Ascending aorta (tissue), 2 donors: ENCODE results near the gene TCF4. TPM values are rescaled to one million over a fixed set of nuclear protein-coding genes. Genes with fewer than 3 reads are reported as not detected.

Experiments used
- DNase-seq, 2 donors: peaks; one replicate each; pipeline ENCODE4 v3.0.0-alpha.2; 2019; ENCODE audit warnings: low spot score in 2 of 2
- H3K27ac ChIP-seq, 2 donors: fragments of 200-600 bp; sonication (generic); one replicate each; pipeline ENCODE4 v1.5.1; 2016 to 2017; ENCODE audit warnings: mild to moderate bottlenecking in 1 of 2
- H3K27me3 ChIP-seq: fragments of 200-600 bp; sonication (generic); one replicate; pipeline ENCODE4 v1.5.1; 2017
- H3K36me3 ChIP-seq, 2 donors: fragments of 200-600 bp; sonication (generic); one replicate each; pipeline ENCODE4 v1.5.1; 2016
- H3K4me1 ChIP-seq, 2 donors: fragments of 200-600 bp; sonication (generic); one replicate each; pipeline ENCODE4 v1.5.1; 2016 to 2017; ENCODE audit warnings: mild to moderate bottlenecking in 1 of 2
- H3K4me3 ChIP-seq, 2 donors: fragments of 200-600 bp; sonication (generic); one replicate each; pipeline ENCODE4 v1.5.1; 2016 to 2017; ENCODE audit warnings: mild to moderate bottlenecking in 1 of 2
- H3K9me3 ChIP-seq, 2 donors: fragments of 200-600 bp; sonication (generic); one replicate each; pipeline ENCODE4 v1.5.1; 2016
- CTCF ChIP-seq, 3 experiments: fragments of 200-600 bp in 2 of 3; fragments of 450-650 bp in 1 of 3; sonication (generic) in 2 of 3; IDR thresholded peaks; one replicate each; pipeline ENCODE4 v1.5.1; 2016 to 2019; ENCODE audit warnings: antibody characterized with exemption in 3 of 3, mild to moderate bottlenecking in 1 of 3, moderate library complexity in 1 of 3
- intact Hi-C: fragments of 100-400 bp; cut with DNase I; formaldehyde crosslinking; loops from one replicate; pipeline ENCODE4 v1.15.1; 2023
- total RNA-seq: library from RNA; depleted of rRNA; stranded (reverse); fragments of >200 nt; gene quantifications from one replicate; pipeline ENCODE4 v1.1.0, GENCODE V29; 2016

Gene TCF4
- total RNA-seq, 1 donor from 2014 or later = 180 TPM

DNA sequence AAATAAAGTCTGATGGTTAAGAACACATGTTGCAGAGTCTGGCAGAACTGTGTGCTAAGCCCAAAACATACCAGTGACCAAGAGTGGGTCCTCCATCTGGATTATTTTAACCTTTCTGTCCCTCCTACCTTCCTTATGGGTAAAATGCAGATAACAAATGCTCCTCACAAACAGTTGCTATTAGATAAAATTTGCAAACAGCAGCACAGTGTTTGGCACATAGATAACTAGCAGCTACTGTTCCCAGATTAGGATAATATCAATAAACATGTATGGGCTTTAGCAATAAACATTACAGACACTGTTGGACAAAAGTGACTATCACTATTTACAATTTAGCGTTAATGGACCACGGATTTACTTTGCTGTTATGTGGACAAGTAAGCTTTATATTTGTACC, 154.9 kb downstream of the TCF4 start:
- H3K27me3 ChIP-seq = no peaks in the 10 kb centered on the region
- H3K9me3 ChIP-seq = no peaks in the 10 kb centered on the region
- no peak overlapping the region for H3K4me3 ChIP-seq
- no peak for DNase-seq
- intact Hi-C loops = no loop called here
- no peaks in the 10 kb centered on the region for H3K4me1 ChIP-seq
- no peak for TF ChIP-seq CTCF (IDR thresholded peaks at IDR 0.05)
- H3K36me3 ChIP-seq = no peaks in the 10 kb centered on the region
- no peak overlapping the region for H3K27ac ChIP-seq

GRCh38 chr18:55432307-55433040, 155.5 kb downstream of the TCF4 start:
- no peak overlapping the region for H3K27ac ChIP-seq
- no peaks in the 10 kb centered on the region for H3K36me3 ChIP-seq
- no peak for DNase-seq
- H3K4me1 ChIP-seq = no peaks in the 10 kb centered on the region
- no peak for TF ChIP-seq CTCF (IDR thresholded peaks at IDR 0.05)
- no peak overlapping the region for H3K4me3 ChIP-seq
- intact Hi-C loops = no loop called here
- H3K9me3 ChIP-seq = no peaks in the 10 kb centered on the region
- H3K27me3 ChIP-seq = no peaks in the 10 kb centered on the region

GRCh38 chr18:55430026-55430425, 158.0 kb downstream of the TCF4 start:
- no peaks in the 10 kb centered on the region for H3K9me3 ChIP-seq
- no peak overlapping the region for H3K27ac ChIP-seq
- no peak for TF ChIP-seq CTCF (IDR thresholded peaks at IDR 0.05)
- H3K4me1 ChIP-seq = no peaks in the 10 kb centered on the region
- H3K36me3 ChIP-seq = no peaks in the 10 kb centered on the region
- no peak overlapping the region for H3K4me3 ChIP-seq
- no peak for DNase-seq
- intact Hi-C loops = no loop called here
- H3K27me3 ChIP-seq = no peaks in the 10 kb centered on the region

- Histone ChIP-seq H3K9me3 (no peaks in the 10 kb centered on the region), H3K27me3 (no peaks in the 10 kb centered on the region), H3K4me3 (no peak overlapping the region), H3K36me3 (no peaks in the 10 kb centered on the region), H3K4me1 (no peaks in the 10 kb centered on the region), H3K27ac (no peak overlapping the region)
- intact Hi-C loops = no loop called here
- TF ChIP-seq CTCF (IDR thresholded peaks at IDR 0.05) = no peak
- DNase-seq = no peak
These were observed 160.0 kb downstream of the TCF4 start for GRCh38 chr18:55427951-55428350.

- intact Hi-C loops = no loop called here
- DNase-seq = no peak
- TF ChIP-seq CTCF (IDR thresholded peaks at IDR 0.05) = no peak
These were observed 162.3 kb downstream of the TCF4 start for GRCh38 chr18:55425698-55426097.

More at GRCh38 chr18:55425698-55426097, 162.3 kb downstream of the TCF4 start:
- Histone ChIP-seq H3K27me3 (no peaks in the 10 kb centered on the region), H3K36me3 (no peaks in the 10 kb centered on the region), H3K9me3 (no peaks in the 10 kb centered on the region), H3K4me1 (peaks cover 0 to 2% of the 10 kb centered on the region in 2 donors), H3K27ac (no peak overlapping the region), H3K4me3 (no peak overlapping the region)
